A673 (cell line): ENCODE data around the gene UTP14C.

Experiments
- EZH2 ChIP-seq: fragments of 200-600 bp; sonication (generic); IDR thresholded peaks from 2 replicates; pipeline ENCODE4 v1.6.1; 2017; ENCODE audit warnings: borderline replicate concordance, low read depth, mild to moderate bottlenecking, mixed read lengths, antibody characterized with exemption, low read length; ENCODE audit not compliant: poor library complexity, severe bottlenecking
- TF ChIP-seq, protein P1 (sequence below): fragments of 300-800, 200-600 bp; sonication (generic); conservative IDR thresholded peaks from 2 replicates; pipeline ENCODE4 v1.5.1; 2017; ENCODE audit warnings: low read depth, mild to moderate bottlenecking, antibody characterized with exemption, low read length, moderate library complexity, mixed read lengths

DNA sequence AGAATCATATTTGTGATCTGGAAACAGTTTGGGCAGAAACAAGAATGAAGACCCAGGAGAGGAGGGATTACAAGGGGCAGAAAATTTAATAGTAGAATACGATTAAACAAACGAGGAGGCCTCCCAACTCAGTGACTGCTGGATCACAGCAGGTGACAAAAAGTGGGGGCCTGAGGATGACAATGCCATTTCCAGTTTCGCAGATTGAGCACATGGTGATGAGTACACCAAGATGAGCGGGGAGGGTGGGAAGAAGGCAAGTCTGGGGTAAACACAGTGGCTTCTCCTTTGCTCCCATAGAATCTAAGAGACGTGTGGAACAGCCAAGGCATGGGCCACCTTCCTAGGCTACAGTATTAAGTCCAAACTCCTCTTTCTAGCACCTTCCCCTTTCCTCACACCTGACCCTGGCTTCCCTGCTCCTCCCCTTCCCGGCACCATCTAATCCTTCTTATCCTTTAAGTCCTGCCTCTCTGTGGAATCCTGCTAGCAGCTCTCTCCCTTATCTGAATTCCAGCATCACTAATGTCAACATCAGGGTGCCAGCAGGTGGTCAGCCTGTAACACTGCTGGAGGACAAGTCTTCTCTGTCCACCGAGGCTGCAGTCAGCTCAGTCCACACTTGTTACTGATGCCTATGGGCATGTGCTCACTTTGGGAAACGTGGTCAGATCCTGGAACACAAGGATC, 26.7 kb upstream of the UTP14C start:
- TF ChIP-seq, protein P1, sequence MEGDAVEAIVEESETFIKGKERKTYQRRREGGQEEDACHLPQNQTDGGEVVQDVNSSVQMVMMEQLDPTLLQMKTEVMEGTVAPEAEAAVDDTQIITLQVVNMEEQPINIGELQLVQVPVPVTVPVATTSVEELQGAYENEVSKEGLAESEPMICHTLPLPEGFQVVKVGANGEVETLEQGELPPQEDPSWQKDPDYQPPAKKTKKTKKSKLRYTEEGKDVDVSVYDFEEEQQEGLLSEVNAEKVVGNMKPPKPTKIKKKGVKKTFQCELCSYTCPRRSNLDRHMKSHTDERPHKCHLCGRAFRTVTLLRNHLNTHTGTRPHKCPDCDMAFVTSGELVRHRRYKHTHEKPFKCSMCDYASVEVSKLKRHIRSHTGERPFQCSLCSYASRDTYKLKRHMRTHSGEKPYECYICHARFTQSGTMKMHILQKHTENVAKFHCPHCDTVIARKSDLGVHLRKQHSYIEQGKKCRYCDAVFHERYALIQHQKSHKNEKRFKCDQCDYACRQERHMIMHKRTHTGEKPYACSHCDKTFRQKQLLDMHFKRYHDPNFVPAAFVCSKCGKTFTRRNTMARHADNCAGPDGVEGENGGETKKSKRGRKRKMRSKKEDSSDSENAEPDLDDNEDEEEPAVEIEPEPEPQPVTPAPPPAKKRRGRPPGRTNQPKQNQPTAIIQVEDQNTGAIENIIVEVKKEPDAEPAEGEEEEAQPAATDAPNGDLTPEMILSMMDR, result no peak
- TF ChIP-seq EZH2, result no peak
